ENCODE results near the gene PEX14.

Gene PEX14

GRCh38 chr1:10663678-10664035 lies 188.9 kb downstream of the PEX14 start:
- Mint-ChIP-seq H3K36me3 (peaks cover 1% of the 10 kb centered on the region), H3K27me3 (no peaks in the 10 kb centered on the region)

GRCh38 chr1:10664251-10664650 lies 189.5 kb downstream of the PEX14 start:
- H3K27me3 Mint-ChIP-seq = no peaks in the 10 kb centered on the region
- H3K4me1 Mint-ChIP-seq = no peaks in the 10 kb centered on the region
- H3K36me3 Mint-ChIP-seq = peaks cover 1% of the 10 kb centered on the region
- H3K4me3 Mint-ChIP-seq = no peak overlapping the region
- no peak overlapping the region for H3K27ac Mint-ChIP-seq
- no peaks in the 10 kb centered on the region for H3K9me3 Mint-ChIP-seq

More at GRCh38 chr1:10663678-10664035, 188.9 kb downstream of the PEX14 start:
- no peaks in the 10 kb centered on the region for H3K4me1 Mint-ChIP-seq
- no peak overlapping the region for H3K27ac Mint-ChIP-seq
- no peak overlapping the region for H3K4me3 Mint-ChIP-seq
- H3K9me3 Mint-ChIP-seq = no peaks in the 10 kb centered on the region

- peaks cover 1% of the 10 kb centered on the region for H3K36me3 Mint-ChIP-seq
- no peaks in the 10 kb centered on the region for H3K4me1 Mint-ChIP-seq
- H3K27me3 Mint-ChIP-seq = no peaks in the 10 kb centered on the region
- H3K9me3 Mint-ChIP-seq = no peaks in the 10 kb centered on the region
- no peak overlapping the region for H3K27ac Mint-ChIP-seq
- H3K4me3 Mint-ChIP-seq = no peak overlapping the region
These were observed 190.5 kb downstream of the PEX14 start for GRCh38 chr1:10665226-10665625.

- Mint-ChIP-seq H3K4me3 (no peak overlapping the region), H3K9me3 (no peaks in the 10 kb centered on the region), H3K36me3 (peaks cover 1% of the 10 kb centered on the region), H3K4me1 (no peaks in the 10 kb centered on the region), H3K27me3 (no peaks in the 10 kb centered on the region), H3K27ac (no peak overlapping the region)
These were observed 191.4 kb downstream of the PEX14 start for GRCh38 chr1:10665930-10666850.

- peaks cover 1% of the 10 kb centered on the region for H3K36me3 Mint-ChIP-seq
- H3K4me3 Mint-ChIP-seq = no peak overlapping the region
- no peaks in the 10 kb centered on the region for H3K4me1 Mint-ChIP-seq
- no peaks in the 10 kb centered on the region for H3K9me3 Mint-ChIP-seq
- H3K27me3 Mint-ChIP-seq = no peaks in the 10 kb centered on the region
- H3K27ac Mint-ChIP-seq = no peak overlapping the region
These were observed 193.4 kb downstream of the PEX14 start for GRCh38 chr1:10667861-10668761.

- Mint-ChIP-seq H3K9me3 (no peaks in the 10 kb centered on the region), H3K4me1 (no peaks in the 10 kb centered on the region), H3K27ac (no peak overlapping the region), H3K27me3 (no peaks in the 10 kb centered on the region), H3K36me3 (peaks cover 1% of the 10 kb centered on the region), H3K4me3 (no peak overlapping the region)
These were observed 194.8 kb downstream of the PEX14 start for GRCh38 chr1:10669570-10669969.

- H3K36me3 Mint-ChIP-seq = peaks cover 1% of the 10 kb centered on the region
- no peak overlapping the region for H3K4me3 Mint-ChIP-seq
- H3K9me3 Mint-ChIP-seq = no peaks in the 10 kb centered on the region
- no peaks in the 10 kb centered on the region for H3K27me3 Mint-ChIP-seq
- no peak overlapping the region for H3K27ac Mint-ChIP-seq
- no peaks in the 10 kb centered on the region for H3K4me1 Mint-ChIP-seq
These were observed 195.4 kb downstream of the PEX14 start for GRCh38 chr1:10670190-10670589.

GRCh38 chr1:10671090-10671489 lies 196.3 kb downstream of the PEX14 start:
- H3K36me3 Mint-ChIP-seq = no peaks in the 10 kb centered on the region
- no peak overlapping the region for H3K27ac Mint-ChIP-seq
- no peak overlapping the region for H3K4me3 Mint-ChIP-seq
- no peaks in the 10 kb centered on the region for H3K27me3 Mint-ChIP-seq
- no peaks in the 10 kb centered on the region for H3K9me3 Mint-ChIP-seq
- H3K4me1 Mint-ChIP-seq = no peaks in the 10 kb centered on the region

- Mint-ChIP-seq H3K4me1 (no peaks in the 10 kb centered on the region), H3K4me3 (no peak overlapping the region), H3K27me3 (no peaks in the 10 kb centered on the region), H3K36me3 (no peaks in the 10 kb centered on the region), H3K9me3 (no peaks in the 10 kb centered on the region), H3K27ac (no peak overlapping the region)
These were observed 197.0 kb downstream of the PEX14 start for GRCh38 chr1:10671622-10672342.

- H3K9me3 Mint-ChIP-seq = no peaks in the 10 kb centered on the region
- H3K4me1 Mint-ChIP-seq = no peaks in the 10 kb centered on the region
- H3K27ac Mint-ChIP-seq = no peak overlapping the region
- no peaks in the 10 kb centered on the region for H3K36me3 Mint-ChIP-seq
- H3K4me3 Mint-ChIP-seq = no peak overlapping the region
- H3K27me3 Mint-ChIP-seq = no peaks in the 10 kb centered on the region
These were observed 197.7 kb downstream of the PEX14 start for GRCh38 chr1:10672343-10673050.

- H3K36me3 Mint-ChIP-seq = no peaks in the 10 kb centered on the region
- H3K9me3 Mint-ChIP-seq = no peaks in the 10 kb centered on the region
- H3K27ac Mint-ChIP-seq = no peak overlapping the region
- no peak overlapping the region for H3K4me3 Mint-ChIP-seq
- no peaks in the 10 kb centered on the region for H3K27me3 Mint-ChIP-seq
- no peaks in the 10 kb centered on the region for H3K4me1 Mint-ChIP-seq
These were observed 198.5 kb downstream of the PEX14 start for GRCh38 chr1:10673109-10673711.

- no peak overlapping the region for H3K4me3 Mint-ChIP-seq
- no peaks in the 10 kb centered on the region for H3K9me3 Mint-ChIP-seq
- H3K27ac Mint-ChIP-seq = no peak overlapping the region
- H3K36me3 Mint-ChIP-seq = no peaks in the 10 kb centered on the region
- H3K27me3 Mint-ChIP-seq = no peaks in the 10 kb centered on the region
- no peaks in the 10 kb centered on the region for H3K4me1 Mint-ChIP-seq
These were observed 199.5 kb downstream of the PEX14 start for GRCh38 chr1:10674222-10674621.

- Mint-ChIP-seq H3K27ac (no peak overlapping the region), H3K4me3 (no peak overlapping the region), H3K27me3 (no peaks in the 10 kb centered on the region)
These were observed 200.2 kb downstream of the PEX14 start for GRCh38 chr1:10674700-10675609.

GRCh38 chr1:10675813-10676212 lies 201.1 kb downstream of the PEX14 start:
- Mint-ChIP-seq H3K4me1 (no peaks in the 10 kb centered on the region), H3K27me3 (no peaks in the 10 kb centered on the region), H3K27ac (no peak overlapping the region), H3K9me3 (no peaks in the 10 kb centered on the region), H3K4me3 (no peak overlapping the region), H3K36me3 (no peaks in the 10 kb centered on the region)

More at GRCh38 chr1:10674700-10675609, 200.2 kb downstream of the PEX14 start:
- H3K36me3 Mint-ChIP-seq = no peaks in the 10 kb centered on the region
- H3K4me1 Mint-ChIP-seq = no peaks in the 10 kb centered on the region
- H3K9me3 Mint-ChIP-seq = no peaks in the 10 kb centered on the region

Data from activated naive CD4-positive, alpha-beta T cell treated with anti-CD3 and anti-CD28 coated beads, Interleukin-2, amount 50 U/mL, for 24 hours (primary cell).